Astrocyte (in vitro differentiated cells and primary cell): ENCODE data around the gene FAM111B.

ENCODE experiments used
- EZH2 ChIP-seq: IDR thresholded peaks from 2 replicates; pipeline ENCODE4 v1.6.1; 2012; ENCODE audit warnings: mild to moderate bottlenecking, low read length, inconsistent platforms; ENCODE audit not compliant: insufficient read depth
- TF ChIP-seq, protein P1 (sequence below): IDR thresholded peaks from 2 replicates; pipeline ENCODE4 v1.5.1; 2011; ENCODE audit warnings: low read depth, mild to moderate bottlenecking, inconsistent platforms, low read length, moderate library complexity; ENCODE audit not compliant: insufficient read depth

- TF ChIP-seq, protein P1, sequence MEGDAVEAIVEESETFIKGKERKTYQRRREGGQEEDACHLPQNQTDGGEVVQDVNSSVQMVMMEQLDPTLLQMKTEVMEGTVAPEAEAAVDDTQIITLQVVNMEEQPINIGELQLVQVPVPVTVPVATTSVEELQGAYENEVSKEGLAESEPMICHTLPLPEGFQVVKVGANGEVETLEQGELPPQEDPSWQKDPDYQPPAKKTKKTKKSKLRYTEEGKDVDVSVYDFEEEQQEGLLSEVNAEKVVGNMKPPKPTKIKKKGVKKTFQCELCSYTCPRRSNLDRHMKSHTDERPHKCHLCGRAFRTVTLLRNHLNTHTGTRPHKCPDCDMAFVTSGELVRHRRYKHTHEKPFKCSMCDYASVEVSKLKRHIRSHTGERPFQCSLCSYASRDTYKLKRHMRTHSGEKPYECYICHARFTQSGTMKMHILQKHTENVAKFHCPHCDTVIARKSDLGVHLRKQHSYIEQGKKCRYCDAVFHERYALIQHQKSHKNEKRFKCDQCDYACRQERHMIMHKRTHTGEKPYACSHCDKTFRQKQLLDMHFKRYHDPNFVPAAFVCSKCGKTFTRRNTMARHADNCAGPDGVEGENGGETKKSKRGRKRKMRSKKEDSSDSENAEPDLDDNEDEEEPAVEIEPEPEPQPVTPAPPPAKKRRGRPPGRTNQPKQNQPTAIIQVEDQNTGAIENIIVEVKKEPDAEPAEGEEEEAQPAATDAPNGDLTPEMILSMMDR: no peak
- no peak for TF ChIP-seq EZH2
Measured at GRCh38 chr11:59141673-59142460, 34.8 kb downstream of the FAM111B start.
